GM19239 (cell line): ENCODE results near the gene GALNT7.
A peak's percentile ranks its signal among the peaks of the same experiment; 100 is the strongest.
"Not testable (repeated sequence)": the region's sequence is repeated elsewhere in the genome, so short reads cannot be mapped to it uniquely, and the experiment has no call there.

Source experiments
- DNase-seq: peaks from one replicate; pipeline ENCODE4 v3.0.0; 2011; ENCODE audit warnings: low spot score; ENCODE audit not compliant: insufficient read length
- FAIRE-seq: peaks from 2 replicates; lab custom pipeline; 2011; peaks lifted over from hg19 to GRCh38; lab: Jason Lieb, UNC

Gene GALNT7

DNA sequence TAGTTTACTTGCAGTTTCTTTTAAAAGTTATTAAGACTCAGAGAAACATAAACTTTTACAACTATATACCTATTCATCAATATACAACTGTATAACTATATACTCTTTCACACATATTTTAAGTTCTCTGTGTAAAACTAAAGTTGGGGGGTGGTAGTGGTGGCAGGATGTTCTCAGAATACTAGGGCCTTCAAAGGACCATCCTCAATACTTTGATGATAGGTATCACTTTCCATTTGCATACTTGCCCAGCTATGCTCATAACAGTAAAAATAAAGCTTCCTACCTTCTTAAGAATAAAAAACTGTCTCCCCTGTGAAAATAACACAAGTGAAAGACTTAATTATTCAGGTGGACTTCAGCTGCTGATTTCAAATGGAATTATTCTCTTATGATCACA, 2.9 kb upstream of the GALNT7 start:
- no peak for FAIRE-seq
- no peak for DNase-seq

DNA sequence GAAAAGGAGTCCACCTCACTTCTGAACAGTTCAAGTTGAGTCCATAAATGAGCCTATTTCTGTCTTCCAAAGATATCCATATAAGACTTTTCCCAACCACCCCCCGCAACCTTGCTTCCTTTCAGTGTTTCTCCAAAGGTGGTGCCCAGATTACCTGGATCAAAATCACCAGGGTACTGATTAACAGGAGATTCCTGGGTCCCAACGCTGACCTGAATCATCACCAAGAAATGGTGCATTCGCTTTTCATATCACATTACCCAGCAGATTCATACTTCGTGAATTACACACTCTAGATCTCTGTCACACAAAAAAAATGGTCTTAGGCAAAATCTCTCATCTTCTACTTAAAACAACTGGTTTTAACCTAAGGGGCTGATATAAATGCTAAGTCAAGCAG, 2.1 kb upstream of the GALNT7 start:
- FAIRE-seq (no peak), DNase-seq (no peak)

DNA sequence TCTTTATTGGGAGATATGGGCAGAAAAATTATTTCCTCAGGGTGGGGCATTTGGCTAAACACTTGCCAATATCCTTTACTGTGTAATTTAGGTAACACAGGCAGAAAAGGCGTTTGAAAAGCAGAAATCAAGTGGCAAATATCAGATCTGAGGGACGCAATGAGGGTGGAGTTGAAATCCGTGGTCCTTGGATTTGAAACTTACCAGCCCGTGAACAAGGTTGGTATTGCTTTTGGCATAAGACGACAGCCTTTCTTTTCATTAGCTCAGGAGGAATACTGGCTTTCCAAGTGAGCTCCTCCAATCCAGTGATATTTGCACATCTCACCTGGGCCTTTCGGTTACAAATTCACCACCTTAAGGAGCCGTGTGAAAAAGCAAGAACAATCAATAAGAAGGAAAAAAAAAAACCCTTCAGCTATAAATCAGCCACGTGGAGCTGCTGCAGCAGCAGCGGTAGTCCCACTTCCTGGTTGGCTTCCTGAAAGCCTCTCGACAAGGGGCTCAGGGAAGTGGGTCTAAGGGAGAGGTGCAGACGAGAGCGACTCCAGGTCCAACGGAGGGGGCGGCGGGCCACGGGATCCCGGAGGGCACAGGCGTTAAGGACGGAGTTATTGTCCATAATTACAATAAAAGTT, 734 bp upstream of the GALNT7 start:
- FAIRE-seq, result peak; percentile 85

DNA sequence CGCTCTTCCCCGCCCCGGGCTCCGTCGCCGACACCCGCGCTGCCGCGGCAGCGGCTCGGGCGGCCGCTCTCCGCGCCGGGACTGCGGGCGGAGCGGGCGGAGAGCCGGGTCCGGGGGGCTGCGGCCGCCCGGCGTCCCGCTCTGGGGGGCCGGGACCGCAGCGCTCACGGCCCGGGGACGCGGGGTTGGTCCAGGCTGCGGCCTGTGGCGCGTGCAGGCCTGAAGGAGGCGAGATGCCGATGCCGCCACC, 492 bp downstream of the GALNT7 start:
- no peak for DNase-seq
- FAIRE-seq, result no peak

More for the DNA sequence above, 734 bp upstream of the GALNT7 start:
- DNase-seq, result peak; percentile 26

DNA sequence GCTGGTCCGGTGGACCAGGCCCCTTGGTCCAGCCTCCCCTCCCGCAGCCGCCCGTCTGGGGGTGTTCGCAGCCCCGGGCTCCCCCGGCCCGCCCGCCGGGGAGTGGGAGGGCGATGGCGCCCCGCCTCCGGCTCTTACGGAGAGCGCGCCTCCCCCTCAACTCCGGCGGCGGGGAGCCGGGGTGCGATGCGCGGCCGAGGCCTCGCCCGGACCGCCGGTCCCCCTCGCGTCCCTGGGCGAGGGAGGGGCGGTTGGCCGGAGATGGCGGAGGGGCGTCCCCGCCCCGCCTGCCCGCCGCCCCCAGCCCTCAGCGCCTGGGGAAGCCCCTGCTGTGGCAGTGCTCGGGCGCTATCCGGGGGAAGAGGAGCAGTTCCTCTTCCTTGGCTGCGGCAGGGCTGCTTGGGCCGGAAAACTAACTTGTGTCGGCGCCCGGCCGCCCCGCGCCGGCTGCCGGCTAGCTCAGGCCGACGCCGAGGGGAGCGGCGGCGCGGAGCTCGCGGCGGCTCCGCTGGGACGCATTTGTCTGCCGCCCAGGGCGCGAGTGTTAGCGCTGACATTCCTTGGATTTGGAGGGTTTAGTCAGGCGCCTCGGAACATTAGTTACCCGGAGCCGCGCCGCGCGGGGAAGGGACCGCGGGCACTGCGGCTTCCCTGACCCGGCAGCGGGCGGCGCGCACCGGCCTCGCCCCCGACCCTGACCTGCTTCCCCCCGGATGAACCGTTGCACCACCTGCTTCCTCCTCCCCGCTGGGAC, 994 bp downstream of the GALNT7 start:
- FAIRE-seq (peak; percentile 8), DNase-seq (peak; percentile 71)

DNA sequence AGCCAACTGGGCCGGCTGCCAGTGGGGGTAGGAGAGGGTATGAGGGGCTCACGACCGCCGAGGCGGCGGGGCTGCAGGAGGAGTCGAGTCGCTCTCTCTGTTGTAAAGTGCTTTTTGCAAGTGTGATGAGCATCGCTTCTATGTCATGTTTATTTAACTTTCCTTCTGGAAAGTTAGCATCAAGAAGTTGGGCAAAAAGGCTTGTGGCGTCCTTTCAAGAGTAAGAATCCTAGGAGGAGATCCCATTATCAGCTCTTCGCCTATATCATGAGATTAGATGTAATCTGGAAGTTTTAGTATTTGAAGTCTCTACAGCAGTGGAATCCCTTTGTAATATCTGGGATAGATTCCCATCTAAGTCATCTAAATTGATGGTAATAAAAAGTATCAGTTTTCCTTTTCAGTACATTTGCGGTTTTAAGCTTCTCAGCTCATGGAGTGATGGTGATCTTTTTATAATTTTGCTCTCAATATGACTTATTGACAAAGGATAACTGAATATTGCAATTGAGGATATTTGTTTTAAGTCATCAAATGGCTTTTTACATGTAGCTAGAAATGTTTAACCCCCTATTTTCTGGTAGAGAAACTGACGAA, 1.7 kb downstream of the GALNT7 start:
- DNase-seq, result no peak
- FAIRE-seq, result no peak

DNA sequence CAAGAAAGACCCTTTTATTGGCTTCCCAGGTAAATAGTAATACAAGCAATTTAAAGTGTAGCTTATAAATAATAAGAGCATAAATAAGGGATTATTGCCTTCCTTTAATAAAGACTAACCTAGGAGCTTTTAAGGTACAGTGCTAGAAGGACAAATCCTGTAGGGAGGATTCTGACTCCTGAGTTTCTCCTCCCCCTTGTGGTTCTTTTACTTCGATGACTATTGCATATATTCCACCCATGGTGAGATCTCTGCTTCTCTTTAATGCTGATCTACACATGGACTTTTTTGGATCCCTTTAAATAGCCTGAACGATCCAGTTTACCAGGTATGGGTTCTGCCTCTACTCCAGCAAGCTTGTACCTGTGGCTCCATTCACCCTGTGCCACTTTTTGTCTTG, 2.5 kb downstream of the GALNT7 start:
- no peak for DNase-seq
- FAIRE-seq, result peak; percentile 69

DNA sequence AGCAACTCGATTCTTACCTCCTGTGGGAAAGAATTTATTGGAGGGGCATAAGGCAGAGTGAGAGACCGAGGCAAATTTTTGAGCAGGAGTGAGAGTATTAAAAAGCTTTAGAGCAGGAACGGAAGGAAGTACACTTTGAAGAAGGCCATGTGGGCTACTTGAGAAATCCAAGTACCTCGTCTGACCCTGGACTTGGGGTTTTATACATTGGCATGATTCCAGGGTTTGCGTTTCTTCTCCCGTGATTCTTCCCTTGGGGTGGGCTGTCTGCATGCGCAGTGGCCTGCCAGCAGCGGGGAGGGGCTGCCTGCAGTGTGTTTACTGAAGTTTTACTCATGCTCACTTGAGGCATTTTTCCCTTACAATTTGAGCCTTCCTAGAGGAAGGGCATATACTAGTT, 3.4 kb downstream of the GALNT7 start:
- FAIRE-seq (no peak), DNase-seq (no peak)

DNA sequence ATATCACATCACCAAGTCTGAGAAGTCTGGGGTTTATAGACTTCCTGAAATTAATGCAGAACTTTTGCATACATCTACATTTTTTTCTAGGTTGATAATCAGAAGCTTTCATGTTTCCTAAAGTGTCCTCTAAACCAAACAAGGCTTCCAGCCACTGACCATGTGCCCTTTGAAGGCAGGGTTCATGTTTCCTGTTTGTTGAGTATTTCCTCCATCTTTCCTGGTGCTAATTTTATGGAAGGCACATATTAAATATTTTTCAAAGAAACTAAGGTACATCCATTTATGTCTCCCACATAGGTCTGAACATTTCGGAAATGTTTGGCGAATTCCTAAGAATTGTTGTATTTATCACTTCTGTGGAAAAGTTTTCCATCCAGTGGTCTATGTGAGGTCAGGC, 5.6 kb downstream of the GALNT7 start:
- no peak for DNase-seq
- FAIRE-seq, result no peak

DNA sequence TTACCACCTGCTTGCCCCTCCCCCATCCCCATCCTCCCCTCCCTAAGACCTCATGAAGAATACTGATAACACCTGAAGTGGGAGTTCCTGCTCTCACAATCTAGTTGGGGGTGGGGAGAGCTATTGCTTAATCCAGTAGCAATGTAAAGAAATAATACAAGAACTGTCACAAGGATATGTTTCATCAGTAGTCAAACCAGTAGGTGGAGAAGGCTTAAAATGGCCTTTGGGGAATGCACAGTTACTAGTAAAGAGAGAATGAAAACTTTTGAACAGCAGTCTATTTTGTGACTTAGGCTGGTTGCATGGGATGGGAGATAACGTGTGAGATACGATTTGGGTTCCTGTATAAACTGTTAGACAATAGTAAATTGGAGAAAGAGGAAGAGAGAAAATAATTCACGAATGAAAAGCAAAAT, 6.0 kb downstream of the GALNT7 start:
- FAIRE-seq (no peak), DNase-seq (no peak)

DNA sequence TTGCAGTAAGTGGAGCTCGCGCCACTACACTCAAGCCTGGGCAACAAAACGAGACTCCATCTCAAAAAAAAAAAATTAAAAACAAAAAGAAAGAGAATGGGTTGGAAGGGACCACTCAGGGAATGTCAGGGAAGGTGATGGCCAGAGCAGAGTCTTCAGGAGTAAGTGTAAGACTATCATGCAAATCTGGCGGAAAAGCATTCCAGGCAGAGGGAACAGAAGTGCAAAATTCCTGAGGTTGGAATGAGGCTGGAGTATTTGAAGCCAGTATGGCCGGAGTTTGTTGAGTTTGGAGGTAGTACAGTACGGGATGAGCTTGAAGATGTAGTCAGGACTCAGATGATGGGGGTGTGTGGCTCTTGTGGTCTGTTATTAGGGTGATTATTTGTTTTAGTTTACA, 7.4 kb downstream of the GALNT7 start:
- DNase-seq, result no peak
- no peak for FAIRE-seq

DNA sequence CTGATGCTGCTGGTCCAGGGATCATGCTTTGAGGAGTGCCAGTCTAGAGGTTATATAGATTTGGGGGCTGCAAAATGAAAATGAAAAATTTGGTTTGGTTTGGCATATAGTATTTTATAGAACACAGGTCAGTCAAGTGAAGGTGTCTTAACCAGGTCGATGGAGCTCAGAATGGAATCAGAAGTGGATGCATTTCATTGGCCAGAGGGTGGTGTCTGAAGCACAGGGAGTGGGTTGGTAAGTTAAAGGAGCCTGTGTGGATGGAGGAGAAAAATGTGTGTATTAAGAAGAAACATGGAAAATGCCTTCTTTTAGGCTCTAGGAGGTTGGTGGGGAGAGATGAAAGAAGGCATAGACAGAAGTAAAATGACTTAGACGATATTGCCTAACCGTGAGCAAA, 8.6 kb downstream of the GALNT7 start:
- FAIRE-seq (no peak), DNase-seq (no peak)

DNA sequence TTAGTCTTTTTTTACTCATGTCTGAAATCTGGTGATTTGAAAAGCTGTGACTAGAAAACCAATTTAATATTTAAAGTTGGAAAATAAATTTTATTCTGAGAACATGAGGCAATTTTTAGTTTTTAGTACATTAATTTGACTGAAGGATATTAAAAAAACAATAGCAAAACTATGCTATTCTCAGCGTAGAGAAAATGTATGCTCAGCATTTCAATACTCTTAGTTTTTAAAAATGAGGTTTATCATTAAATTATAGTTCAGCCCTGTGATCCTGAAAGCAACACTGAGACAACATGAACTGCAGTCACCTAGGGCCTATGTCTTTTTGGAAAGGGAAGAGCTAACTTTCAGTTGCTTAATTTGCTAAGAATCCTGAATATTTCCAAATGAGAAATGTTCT, 9.5 kb downstream of the GALNT7 start:
- FAIRE-seq (no peak), DNase-seq (no peak)

DNA sequence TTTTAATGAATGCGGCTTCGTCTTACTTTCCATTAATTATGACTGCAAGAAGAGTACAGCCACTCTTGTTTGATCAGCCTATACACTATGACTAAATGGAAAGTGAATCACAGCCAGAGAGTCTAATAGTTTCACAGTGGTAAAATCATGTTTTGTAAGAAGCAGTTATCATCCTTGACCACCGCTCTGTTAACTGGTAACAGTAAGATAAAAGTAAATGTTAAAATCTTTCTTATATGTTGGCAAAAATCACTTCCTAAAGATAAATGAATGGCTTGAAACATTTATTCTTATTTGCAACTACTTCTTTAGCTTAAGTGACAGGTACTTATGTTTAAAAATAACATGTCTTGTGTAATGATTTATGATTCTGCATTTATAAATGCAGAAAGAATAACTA, 13.2 kb downstream of the GALNT7 start:
- DNase-seq (no peak), FAIRE-seq (peak; percentile 18)

DNA sequence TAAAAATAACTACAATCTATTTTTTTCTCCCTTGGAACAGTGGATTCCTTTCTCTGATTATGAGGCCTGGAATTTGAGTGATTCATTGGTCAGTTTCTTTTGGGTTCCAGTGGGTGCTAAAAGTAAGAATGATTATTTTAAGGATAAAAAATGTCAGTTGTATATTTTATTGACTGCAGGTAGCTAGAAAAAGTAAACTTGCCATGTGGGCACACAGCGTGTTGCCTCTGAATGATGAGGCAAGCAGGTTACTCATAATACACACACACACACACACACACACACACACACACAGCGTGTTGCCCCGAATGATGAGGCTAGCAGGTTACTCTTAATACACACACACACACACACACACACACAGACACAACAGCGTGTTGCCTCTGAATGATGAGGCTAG, 13.8 kb downstream of the GALNT7 start:
- no peak for DNase-seq
- FAIRE-seq, result no peak

DNA sequence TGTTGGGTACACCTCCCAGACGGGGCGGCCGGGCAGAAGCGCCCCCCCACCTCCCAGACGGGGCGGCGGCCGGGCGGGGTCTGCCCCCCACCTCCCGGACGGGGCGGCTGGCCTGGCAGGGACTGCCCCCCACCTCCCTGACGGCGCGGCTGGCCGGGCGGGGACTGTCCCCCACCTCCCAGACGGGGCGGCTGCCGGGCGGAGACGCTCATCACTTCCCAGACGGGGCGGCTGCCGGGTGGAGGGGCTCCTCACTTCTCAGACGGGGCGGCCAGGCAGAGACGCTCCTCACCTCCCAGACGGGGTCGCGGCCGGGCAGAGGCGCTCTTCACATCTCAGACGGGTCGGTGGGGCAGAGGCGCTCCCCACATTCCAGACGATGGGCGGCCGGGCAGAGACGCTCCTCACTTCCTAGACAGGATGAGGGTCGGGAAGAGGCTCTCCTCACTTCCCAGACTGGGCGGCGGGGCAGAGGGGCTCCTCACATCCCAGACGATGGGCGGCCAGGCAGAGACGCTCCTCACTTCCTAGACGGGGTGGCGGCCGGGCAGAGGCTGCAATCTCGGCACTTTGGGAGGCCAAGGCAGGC, 15.1 kb downstream of the GALNT7 start:
- FAIRE-seq, DNase-seq: not testable (repeated sequence)

DNA sequence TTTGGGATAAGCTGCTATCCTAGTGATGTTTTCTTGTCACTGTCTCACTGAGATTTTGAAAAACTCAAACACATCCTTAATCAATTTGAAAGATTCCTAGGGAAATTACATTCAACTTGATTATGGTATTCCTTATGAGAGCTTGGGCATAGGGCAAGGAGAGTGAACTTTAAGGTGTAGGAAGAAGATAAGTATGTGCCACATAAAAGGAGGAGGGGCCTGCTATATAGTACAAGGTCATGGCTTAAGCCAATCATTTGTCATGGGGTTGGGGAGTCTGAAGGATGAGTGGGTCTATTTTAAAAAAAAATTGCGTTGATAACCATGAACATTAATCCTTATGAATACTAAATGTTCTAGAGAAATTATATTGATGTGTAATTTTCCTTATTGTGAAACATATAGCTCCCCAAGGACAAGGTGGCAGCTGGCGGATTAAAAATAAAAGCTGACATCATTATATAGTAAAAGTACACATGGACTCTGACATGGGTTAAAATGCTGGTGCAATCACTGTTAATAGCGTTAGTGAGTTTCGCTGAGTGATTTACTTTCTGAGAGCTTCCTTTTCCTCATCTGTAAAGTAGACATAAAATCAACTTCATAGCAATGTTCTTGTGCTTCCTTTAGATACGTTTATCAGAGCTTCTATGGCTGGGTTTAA, 17.4 kb downstream of the GALNT7 start:
- FAIRE-seq (peak; percentile 62), DNase-seq (no peak)

DNA sequence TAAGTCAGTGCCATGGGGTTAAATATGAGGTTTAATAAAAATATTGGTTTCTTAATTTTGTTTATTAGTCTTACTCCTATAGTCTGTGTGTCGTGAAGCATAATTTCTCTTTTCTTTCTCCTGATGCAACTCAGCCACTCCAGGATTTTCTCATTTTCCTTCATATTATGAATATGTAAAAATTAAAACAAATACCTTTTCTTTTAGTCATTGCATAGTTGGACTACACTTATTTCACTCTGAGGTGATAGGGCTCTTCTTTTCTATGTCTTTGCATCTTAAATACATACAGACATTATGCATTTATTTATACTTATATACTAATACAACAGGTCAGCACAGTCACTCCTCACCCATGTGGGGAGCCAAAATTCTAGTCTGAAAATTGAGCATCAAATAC, 19.1 kb downstream of the GALNT7 start:
- FAIRE-seq, result peak; percentile 28
- no peak for DNase-seq

DNA sequence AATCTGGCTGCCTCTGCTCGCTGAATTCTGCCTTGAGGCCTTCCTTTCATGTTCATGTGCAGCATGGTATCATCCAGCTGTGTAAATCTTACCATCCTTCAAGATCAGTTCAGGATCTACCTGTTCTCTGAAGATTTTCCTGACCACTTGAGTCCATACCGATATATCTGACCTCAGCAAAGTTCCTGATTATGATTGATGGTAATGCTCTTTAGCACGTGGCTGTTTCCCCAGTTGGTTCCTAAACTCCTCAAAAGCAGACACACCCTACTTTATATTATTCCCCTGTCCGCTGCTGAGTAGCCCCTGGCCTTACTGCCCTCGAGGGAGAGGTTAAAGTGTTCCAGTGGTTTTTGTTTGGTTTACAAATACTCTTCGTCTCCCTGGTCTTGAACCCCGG, 20.0 kb downstream of the GALNT7 start:
- no peak for FAIRE-seq

DNA sequence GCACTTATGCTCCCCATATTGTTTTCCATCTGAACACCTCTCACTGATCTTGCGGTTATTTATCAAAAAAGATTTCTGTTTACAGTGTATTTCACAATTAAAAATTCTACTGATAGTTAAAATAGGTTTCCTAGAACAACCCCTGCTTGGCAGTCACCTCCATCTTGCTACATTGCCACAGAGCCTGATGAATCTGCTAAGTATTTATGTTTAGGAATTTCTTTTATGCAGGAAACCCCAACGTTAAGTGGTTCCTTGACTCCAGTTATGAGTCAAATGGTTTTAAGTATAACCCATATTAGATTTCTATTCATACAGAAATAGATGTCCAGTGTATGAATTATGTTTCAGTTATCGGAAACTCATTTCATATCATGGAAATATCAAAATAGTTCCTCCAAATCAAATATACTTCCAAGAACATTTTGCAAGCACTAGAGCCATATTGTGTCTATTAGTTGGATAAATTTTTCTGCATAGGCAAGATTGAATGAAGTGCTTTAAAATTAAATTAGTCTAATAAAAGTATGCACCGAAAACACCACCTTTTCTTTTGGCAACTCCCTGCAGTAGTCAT, 20.6 kb downstream of the GALNT7 start:
- DNase-seq (no peak), FAIRE-seq (no peak)

More for the DNA sequence above, 20.0 kb downstream of the GALNT7 start:
- no peak for DNase-seq

DNA sequence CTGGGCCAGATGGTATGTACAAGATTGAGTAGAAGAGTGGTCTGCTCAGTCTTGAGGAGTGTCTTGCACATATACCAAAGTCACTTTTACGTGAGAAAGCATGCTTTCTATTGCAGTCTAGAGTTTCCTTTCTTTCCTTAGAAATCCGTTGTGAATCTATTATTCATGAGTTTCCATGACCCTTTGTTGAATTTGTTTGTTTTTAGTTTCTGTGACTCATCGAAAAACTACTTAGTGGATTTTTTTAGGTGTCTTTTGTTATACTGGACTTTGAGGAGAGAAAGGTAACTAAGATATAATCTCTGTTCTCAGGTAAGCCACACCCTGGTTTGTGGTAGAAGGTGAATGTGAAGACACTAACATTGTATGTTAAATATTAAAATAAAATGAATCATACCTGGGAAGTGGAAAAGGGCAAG, 23.0 kb downstream of the GALNT7 start:
- DNase-seq (no peak), FAIRE-seq (no peak)
